H1 (cell line): ENCODE measurements around the gene LRCH1. TPM values are rescaled to one million over a fixed set of nuclear protein-coding genes. Genes with fewer than 3 reads are reported as not detected.

Experiments used
- CTCF ChIA-PET: fragments of 300-600 bp; sonication (Branson Sonifier 250); formaldehyde crosslinking; loops from one replicate; lab custom pipeline; 2021; ENCODE audit not compliant: partially characterized antibody; lab: Charles Lee
- POLR2A ChIA-PET: fragments of 300-600 bp; sonication (Branson Sonifier 250); formaldehyde crosslinking; loops from one replicate; lab custom pipeline; 2021; ENCODE audit warnings: inconsistent platforms; ENCODE audit not compliant: partially characterized antibody; lab: Charles Lee
- DNase-seq, 2 experiments: peaks; one replicate each; pipeline versions ENCODE4 v3.0.0 to v3.0.0-alpha.2; 2010 to 2022; ENCODE audit warnings: low spot score in 2 of 2, low read depth in 1 of 2, mixed read lengths in 1 of 2
- FAIRE-seq: peaks from 2 replicates; lab custom pipeline; 2011; peaks lifted over from hg19 to GRCh38; lab: Jason Lieb, UNC
- H2AFZ ChIP-seq: 2 replicates; pipeline ENCODE4 v1.8.1; 2012; ENCODE audit warnings: low read length, inconsistent platforms
- H2AK5ac ChIP-seq: 2 replicates; pipeline ENCODE4 v1.6.1; 2013; ENCODE audit warnings: low read depth, low read length
- H2BK120ac ChIP-seq: replicated peaks from 2 replicates; pipeline ENCODE3; 2013; ENCODE audit warnings: low read depth, low read length, inconsistent platforms
- H2BK12ac ChIP-seq: 2 replicates; pipeline ENCODE4 v1.6.1; 2013; ENCODE audit warnings: low read depth, low read length
- H2BK15ac ChIP-seq: 2 replicates; pipeline ENCODE4 v1.6.1; 2013; ENCODE audit warnings: low read length
- H2BK20ac ChIP-seq: 2 replicates; pipeline ENCODE4 v1.6.1; 2013; ENCODE audit warnings: low read length
- H2BK5ac ChIP-seq: 2 replicates; pipeline ENCODE4 v1.6.1; 2013; ENCODE audit warnings: low read depth, low read length
- H3K14ac ChIP-seq: 2 replicates; pipeline ENCODE4 v1.6.1; 2013; ENCODE audit warnings: inconsistent platforms; ENCODE audit not compliant: insufficient read length
- H3K18ac ChIP-seq: 2 replicates; pipeline ENCODE4 v1.6.1; 2013; ENCODE audit warnings: low read length; ENCODE audit errors: extremely low read depth
- H3K23ac ChIP-seq: 2 replicates; pipeline ENCODE4 v1.6.1; 2013; ENCODE audit warnings: inconsistent platforms; ENCODE audit not compliant: insufficient read length
- H3K23me2 ChIP-seq: 2 replicates; pipeline ENCODE4 v1.6.1; 2013; ENCODE audit warnings: low read depth, low read length
- H3K27ac ChIP-seq: 2 replicates; pipeline ENCODE4 v1.6.1; 2011; ENCODE audit warnings: low read depth, low read length, inconsistent platforms
- H3K27me3 ChIP-seq, 4 experiments: replicated peaks in 1 of 4; 1 replicate in 1 of 4; 2 replicates in 3 of 4; pipeline versions ENCODE4 v1.6.1 to v1.8.1; 2011 to 2013; ENCODE audit warnings: low read length in 3 of 4, mild to moderate bottlenecking in 3 of 4, inconsistent platforms in 2 of 4, mixed read lengths in 2 of 4, moderate library complexity in 1 of 4; ENCODE audit not compliant: control insufficient read depth in 3 of 4, insufficient read depth in 3 of 4; ENCODE audit errors: extremely low read depth in 1 of 4
- H3K36me3 ChIP-seq, 4 experiments: 2 replicates each; pipeline versions ENCODE4 v1.6.1 to v1.8.1; 2011 to 2013; ENCODE audit warnings: mild to moderate bottlenecking in 4 of 4, low read length in 3 of 4, moderate library complexity in 2 of 4, control low read depth in 1 of 4, inconsistent platforms in 1 of 4; ENCODE audit not compliant: insufficient read depth in 4 of 4, control insufficient read depth in 2 of 4
- H3K4ac ChIP-seq: replicated peaks from 2 replicates; pipeline ENCODE3; 2013; ENCODE audit warnings: low read length, low read depth, mixed read lengths, inconsistent platforms; ENCODE audit not compliant: insufficient read length
- H3K4me1 ChIP-seq, 4 experiments: replicated peaks in 1 of 4; 1 replicate in 1 of 4; 2 replicates in 3 of 4; pipeline versions ENCODE4 v1.6.1 to v1.8.1; 2011 to 2013; ENCODE audit warnings: low read length in 3 of 4, inconsistent platforms in 2 of 4, mixed read lengths in 1 of 4; ENCODE audit not compliant: insufficient read depth in 4 of 4, control insufficient read depth in 3 of 4
- H3K4me2 ChIP-seq, 2 experiments: 2 replicates each; pipeline versions ENCODE4 v1.6.1 to v1.8.1; 2011 to 2013; ENCODE audit warnings: low read depth in 2 of 2, low read length in 2 of 2, control low read depth in 1 of 2, inconsistent platforms in 1 of 2, mild to moderate bottlenecking in 1 of 2; ENCODE audit not compliant: insufficient read depth in 1 of 2
- H3K4me3 ChIP-seq, 4 experiments: fragments of 200-600, 300-600 bp in 1 of 4; sonication (generic), shearing (Covaris generic), sonication (Bioruptor Twin) in 1 of 4; 2 replicates each; pipeline versions ENCODE4 v1.5.1 to v1.8.1; 2011 to 2016; ENCODE audit warnings: low read length in 4 of 4, low read depth in 3 of 4, control low read depth in 2 of 4, inconsistent platforms in 2 of 4, mild to moderate bottlenecking in 2 of 4, mixed read lengths in 1 of 4, moderate library complexity in 1 of 4; ENCODE audit not compliant: insufficient read depth in 2 of 4; ENCODE audit errors: extremely low read depth in 1 of 4
- H3K56ac ChIP-seq: replicated peaks from 2 replicates; pipeline ENCODE3; 2013; ENCODE audit warnings: low read depth, mild to moderate bottlenecking, mixed read lengths, low read length, inconsistent platforms; ENCODE audit not compliant: insufficient read length
- H3K79me1 ChIP-seq: 2 replicates; pipeline ENCODE4 v1.6.1; 2013; ENCODE audit warnings: low read depth, low read length, control low read depth
- H3K79me2 ChIP-seq, 2 experiments: 2 replicates each; pipeline versions ENCODE4 v1.6.1 to v1.8.1; 2012 to 2013; ENCODE audit warnings: low read length in 2 of 2, mild to moderate bottlenecking in 2 of 2, inconsistent platforms in 1 of 2; ENCODE audit not compliant: insufficient read depth in 2 of 2, control insufficient read depth in 1 of 2
- H3K9ac ChIP-seq, 4 experiments: replicated peaks in 1 of 4; 1 replicate in 1 of 4; 2 replicates in 3 of 4; pipeline versions ENCODE4 v1.6.1 to v1.8.1; 2011 to 2013; ENCODE audit warnings: low read depth in 3 of 4, low read length in 3 of 4, control low read depth in 2 of 4, mild to moderate bottlenecking in 2 of 4, moderate library complexity in 2 of 4, inconsistent platforms in 1 of 4; ENCODE audit errors: extremely low read depth in 1 of 4
- H3K9me3 ChIP-seq, 2 experiments: 2 replicates each; pipeline versions ENCODE4 v1.6.1 to v1.8.1; 2012 to 2013; ENCODE audit warnings: mild to moderate bottlenecking in 2 of 2, moderate library complexity in 2 of 2, control low read depth in 1 of 2, inconsistent platforms in 1 of 2, low read depth in 1 of 2, low read length in 1 of 2, mixed read lengths in 1 of 2; ENCODE audit not compliant: insufficient read depth in 2 of 2
- H4K20me1 ChIP-seq, 2 experiments: replicated peaks in 1 of 2; 2 replicates each; pipeline versions ENCODE3 to v1.8.1; 2011 to 2013; ENCODE audit warnings: inconsistent platforms in 2 of 2, low read length in 2 of 2, mild to moderate bottlenecking in 1 of 2; ENCODE audit not compliant: insufficient read depth in 2 of 2, control insufficient read depth in 1 of 2
- H4K5ac ChIP-seq: 2 replicates; pipeline ENCODE4 v1.6.1; 2013; ENCODE audit warnings: low read length, low read depth, mixed read lengths, inconsistent platforms; ENCODE audit not compliant: insufficient read length
- H4K8ac ChIP-seq: 2 replicates; pipeline ENCODE4 v1.8.0; 2013; ENCODE audit warnings: mild to moderate bottlenecking, moderate library complexity, low read length, inconsistent platforms; ENCODE audit not compliant: insufficient read depth; ENCODE audit errors: extremely low read depth
- H4K91ac ChIP-seq: replicated peaks from 2 replicates; pipeline ENCODE3; 2013; ENCODE audit warnings: low read length, mixed read lengths, inconsistent platforms; ENCODE audit not compliant: insufficient read length
- ATF3 ChIP-seq: IDR thresholded peaks from 2 replicates; pipeline ENCODE4 v1.6.1; 2011; ENCODE audit warnings: low read depth, mild to moderate bottlenecking, low read length; ENCODE audit not compliant: insufficient read depth
- BRCA1 ChIP-seq: IDR thresholded peaks from 2 replicates; pipeline ENCODE4 v1.6.1; 2012; ENCODE audit warnings: low read depth, low read length, improper control_type of control experiment
- EP300 ChIP-seq, 2 experiments: IDR thresholded peaks; 1 replicate in 1 of 2; 2 replicates in 1 of 2; pipeline ENCODE4 v1.6.1; 2011 to 2012; ENCODE audit warnings: low read depth in 2 of 2, low read length in 2 of 2, mild to moderate bottlenecking in 2 of 2, borderline replicate concordance in 1 of 2, inconsistent platforms in 1 of 2, moderate library complexity in 1 of 2
- GTF2F1 ChIP-seq: IDR thresholded peaks from 2 replicates; pipeline ENCODE4 v1.6.1; 2012; ENCODE audit warnings: low read depth, low read length, improper control_type of control experiment, borderline replicate concordance
- KDM5A ChIP-seq: fragments of 200-600 bp; IDR thresholded peaks from 2 replicates; pipeline ENCODE4 v1.7.1; 2012; ENCODE audit warnings: mild to moderate bottlenecking, low read length, inconsistent platforms, mixed read lengths
- MAFK ChIP-seq: IDR thresholded peaks from 2 replicates; pipeline ENCODE4 v1.6.1; 2012; ENCODE audit warnings: low read depth, mild to moderate bottlenecking, improper control_type of control experiment, low read length
- NRF1 ChIP-seq: IDR thresholded peaks from 2 replicates; pipeline ENCODE4 v1.6.1; 2011; ENCODE audit warnings: mild to moderate bottlenecking, low read depth, low read length, improper control_type of control experiment
- POLR2A ChIP-seq, 2 experiments: IDR thresholded peaks; 1 replicate in 1 of 2; 2 replicates in 1 of 2; pipeline ENCODE4 v1.6.1; 2011; ENCODE audit warnings: low read depth in 2 of 2, low read length in 2 of 2, mild to moderate bottlenecking in 2 of 2; ENCODE audit errors: control extremely low read depth in 1 of 2
- SIN3A ChIP-seq, 2 experiments: IDR thresholded peaks in 1 of 2; conservative IDR thresholded peaks in 1 of 2; 2 replicates each; pipeline ENCODE4 v1.6.1; 2011 to 2012; ENCODE audit warnings: low read length in 2 of 2, improper control_type of control experiment in 1 of 2, low read depth in 1 of 2, mild to moderate bottlenecking in 1 of 2
- SIRT6 ChIP-seq: IDR thresholded peaks from one replicate; pipeline ENCODE4 v1.7.1; 2012; ENCODE audit warnings: low read length, inconsistent platforms
- SP1 ChIP-seq: IDR thresholded peaks from 2 replicates; pipeline ENCODE4 v1.6.1; 2011; ENCODE audit warnings: low read depth, low read length
- SUZ12 ChIP-seq: fragments of 200-600 bp; sonication (generic); IDR thresholded peaks from 2 replicates; pipeline ENCODE4 v1.6.1; 2012; ENCODE audit warnings: mild to moderate bottlenecking, inconsistent platforms, low read length, moderate library complexity, mixed read lengths
- TBP ChIP-seq: IDR thresholded peaks from 2 replicates; pipeline ENCODE4 v1.6.1; 2011; ENCODE audit warnings: low read depth, low read length, improper control_type of control experiment
- WGBS, 2 experiments: shearing (Covaris generic) in 1 of 2; methylation state at CpG; one replicate each; pipeline versions ENCODE4 v1.1.6 to v1.1.7; 2013 to 2015; ENCODE audit warnings: low lambda C conversion rate in 2 of 2, mixed read lengths in 2 of 2, inconsistent platforms in 1 of 2, low coverage in 1 of 2, missing lambda C conversion rate in 1 of 2; ENCODE audit not compliant: insufficient replicate concordance in 2 of 2, insufficient coverage in 1 of 2, insufficient read length in 1 of 2; ENCODE audit errors: extremely low coverage in 1 of 2, missing lambda C conversion rate in 1 of 2; 5-methylcytosine and 5-hydroxymethylcytosine counted together
- polyA plus RNA-seq, 7 experiments: library from polyadenylated mRNA; depleted of rRNA in 3 of 7; stranded (reverse) in 5 of 7; unstranded in 2 of 7; fragments of >200 nt in 5 of 7; fragments of 200-250 nt in 2 of 7; gene quantifications; 1 replicate in 5 of 7; 2 replicates in 1 of 7; 4 replicates in 1 of 7; pipeline versions ENCODE4 v1.2.1 to v1.2.3, GENCODE V29; 2011 to 2013; ENCODE audit warnings: missing spikeins in 2 of 7, mixed read lengths in 2 of 7
- total RNA-seq: library from RNA; stranded (reverse); fragmentation: NEBNext Ultra II Directional; extraction: Animal tissue kit (Norgen Biotek cat#: 25700); gene quantifications from 2 replicates; pipeline ENCODE4 v1.2.1, GENCODE V29; 2021

Gene LRCH1
- total and polyA plus RNA-seq, 2 of the 8 experiments (the other 6 are each of a cell fraction or from before 2014, with no cell fraction given), result 3.0 to 10.1 TPM

DNA sequence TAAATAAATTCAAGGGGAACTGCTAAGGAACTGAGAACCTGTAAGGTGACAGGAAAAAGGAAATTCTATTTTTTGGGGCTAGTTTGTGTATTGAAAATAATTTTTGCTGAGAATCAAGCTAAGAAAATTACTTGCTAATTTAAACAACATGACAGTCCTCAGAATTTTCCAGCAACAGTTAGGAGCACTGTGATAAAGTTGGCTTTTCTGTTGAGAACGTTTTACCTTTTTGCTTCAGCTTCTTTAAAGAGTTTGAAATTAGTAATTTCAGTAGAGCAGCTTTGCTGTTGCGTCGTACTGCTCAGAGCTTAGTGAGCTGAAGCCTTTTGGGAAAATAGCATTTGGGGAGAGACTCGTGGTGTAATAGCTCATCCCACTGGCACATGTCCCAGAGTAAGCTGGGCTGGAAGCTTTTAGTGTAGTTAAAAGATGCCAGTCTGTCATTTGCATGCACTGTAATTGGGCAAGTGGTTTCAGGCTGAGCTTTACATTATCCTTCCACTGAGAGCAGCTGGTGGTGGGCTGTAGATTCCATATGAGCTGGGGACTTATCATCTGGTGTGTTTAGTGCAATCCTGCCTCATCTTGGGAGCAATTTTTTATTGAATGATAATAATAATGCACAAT is 69.8 kb downstream of the LRCH1 start:
- H3K79me2 ChIP-seq, result peaks cover 3 to 52% of the 10 kb centered on the region in 2 experiments; a peak in 3 of 4 replicates
- H3K18ac ChIP-seq, result no peak overlapping the region
- no peak overlapping the region for H3K4ac ChIP-seq
- no peaks in the 10 kb centered on the region for H3K23me2 ChIP-seq
- peaks cover 5 to 19% (median 10%) of the 10 kb centered on the region in 4 experiments for H3K4me1 ChIP-seq
- no peak overlapping the region for H3K4me2 ChIP-seq
- no peak overlapping the region for H3K4me3 ChIP-seq
- H2BK20ac ChIP-seq, result no peak overlapping the region
- H3K27ac ChIP-seq, result no peak overlapping the region
- H3K27me3 ChIP-seq, result no peaks in the 10 kb centered on the region
- H2AK5ac ChIP-seq, result no peak overlapping the region
- H4K8ac ChIP-seq, result no peak overlapping the region
- WGBS, 2 experiments, result 84% methylated on average over 4 of the region's 4 CpGs; no CpG with 5 or more reads in 1 of the 2 experiments
- H2BK15ac ChIP-seq, result no peak overlapping the region
- no peak overlapping the region for H3K56ac ChIP-seq
- no peak overlapping the region for H2BK120ac ChIP-seq
- FAIRE-seq, result peak; percentile 28
- H3K14ac ChIP-seq, result no peak overlapping the region
- 0 out of 2 replicates have a peak, but pooled peaks cover 2% of the 10 kb centered on the region for H3K79me1 ChIP-seq
- no peak overlapping the region for H2BK12ac ChIP-seq
- no peak overlapping the region for H3K9ac ChIP-seq
- 0 out of 2 replicates have a peak overlapping the region, but pooled peaks have one; percentile 48 for H2BK5ac ChIP-seq
- no peak overlapping the region for H3K23ac ChIP-seq
- no peak overlapping the region for H4K91ac ChIP-seq
- no peak overlapping the region for H2AFZ ChIP-seq
- ChIA-PET CTCF (interaction anchor here (1.0 to 4.2 kb wide), 5 partner anchors 20 to 73 kb away, joined by 3 to 27 read pairs (median 4); no protein-coding TSS in a partner anchor), POLR2A (no interaction called here)
- no peak for DNase-seq
- H4K5ac ChIP-seq, result no peak overlapping the region
- no peaks in the 10 kb centered on the region for H3K9me3 ChIP-seq
- no peaks in the 10 kb centered on the region for H3K36me3 ChIP-seq
- peaks cover 2 to 4% of the 10 kb centered on the region in 2 experiments for H4K20me1 ChIP-seq
- TF ChIP-seq KDM5A (no peak), SIN3A (conservative IDR thresholded peaks at IDR 0.05 in 1 of 2, IDR thresholded peaks at IDR 0.05 in 1 of 2; ENCODE audit: low read depth in 1 of 2, low read length in 2 of 2) (no peak), SUZ12 (no peak), NRF1 (no peak), GTF2F1 (no peak), EP300 (IDR thresholded peaks at IDR 0.05; ENCODE audit: borderline replicate concordance in 1 of 2, low read depth in 2 of 2, low read length in 2 of 2) (no peak), BRCA1 (no peak), SIRT6 (no peak), SP1 (no peak), TBP (no peak), MAFK (no peak), POLR2A (IDR thresholded peaks at IDR 0.05; ENCODE audit: control extremely low read depth in 1 of 2, low read depth in 2 of 2, low read length in 2 of 2) (no peak), ATF3 (no peak)
